ENCODE results near the gene EPHB1.

- TF ChIP-seq EZH2phosphoT487 (IDR thresholded peaks at IDR 0.05; ENCODE audit: insufficient read depth, low read depth) (no peak), EZH2 (IDR thresholded peaks at IDR 0.05; ENCODE audit: insufficient read depth, poor library complexity, severe bottlenecking) (no peak)
These were observed 78.7 kb downstream of the EPHB1 start for GRCh38 chr3:134873789-134874188.
